GM21390 (cell line): ENCODE data around the gene RNU1-3.
"Not testable (repeated sequence)": the region's sequence is repeated elsewhere in the genome, so short reads cannot be mapped to it uniquely, and the experiment has no call there.

Experiments used
- ATAC-seq: cut with Tn5 transposase; IDR thresholded peaks from one replicate; pipeline ENCODE4 v1.9.1; 2021; ENCODE audit not compliant: unreplicated experiment

The RNU1-3 gene

GRCh38 chr1:16694308-16694702 lies 27.6 kb upstream of the RNU1-3 start:
- ATAC-seq = not testable (repeated sequence)

GRCh38 chr1:16693449-16694307 lies 26.9 kb upstream of the RNU1-3 start:
- not testable (repeated sequence) for ATAC-seq

GRCh38 chr1:16692717-16693448 lies 26.1 kb upstream of the RNU1-3 start:
- ATAC-seq = not testable (repeated sequence)

- not testable (repeated sequence) for ATAC-seq
Measured at GRCh38 chr1:16692283-16692682, 25.5 kb upstream of the RNU1-3 start.

GRCh38 chr1:16690971-16691682 lies 24.4 kb upstream of the RNU1-3 start:
- not testable (repeated sequence) for ATAC-seq

- not testable (repeated sequence) for ATAC-seq
Measured at GRCh38 chr1:16687132-16687800, 20.5 kb upstream of the RNU1-3 start.

- not testable (repeated sequence) for ATAC-seq
Measured at GRCh38 chr1:16685445-16686371, 19.0 kb upstream of the RNU1-3 start.

- not testable (repeated sequence) for ATAC-seq
Measured at GRCh38 chr1:16684738-16685337, 18.1 kb upstream of the RNU1-3 start.

- not testable (repeated sequence) for ATAC-seq
Measured at GRCh38 chr1:16684152-16684551, 17.4 kb upstream of the RNU1-3 start.

GRCh38 chr1:16682803-16683202 lies 16.1 kb upstream of the RNU1-3 start:
- ATAC-seq = not testable (repeated sequence)

- ATAC-seq = not testable (repeated sequence)
Measured at GRCh38 chr1:16680366-16680765, 13.6 kb upstream of the RNU1-3 start.

- no peak for ATAC-seq
Measured at GRCh38 chr1:16677552-16678431, 11.0 kb upstream of the RNU1-3 start.

- ATAC-seq = not testable (repeated sequence)
Measured at GRCh38 chr1:16676661-16677523, 10.1 kb upstream of the RNU1-3 start.

- not testable (repeated sequence) for ATAC-seq
Measured at GRCh38 chr1:16675118-16675510, 8.4 kb upstream of the RNU1-3 start.

GRCh38 chr1:16673976-16674375 lies 7.2 kb upstream of the RNU1-3 start:
- ATAC-seq = not testable (repeated sequence)

GRCh38 chr1:16665836-16666235 lies 912 bp downstream of the RNU1-3 start:
- not testable (repeated sequence) for ATAC-seq

- ATAC-seq = not testable (repeated sequence)
Measured at GRCh38 chr1:16658234-16658633, 8.5 kb downstream of the RNU1-3 start.
